ENCODE data around the gene MAP4K3.

- no peak for TF ChIP-seq POLR2A (IDR thresholded peaks at IDR 0.05; ENCODE audit: low read length)
- TF ChIP-seq GATA1 (IDR thresholded peaks at IDR 0.05; ENCODE audit: low read depth, low read length) = no peak
Observed at GRCh38 chr2:39431592-39432316, 5.3 kb downstream of the MAP4K3 start.

Data from erythroblast (primary cell).